Measurements from ENCODE around the gene PRDM12.

DNA sequence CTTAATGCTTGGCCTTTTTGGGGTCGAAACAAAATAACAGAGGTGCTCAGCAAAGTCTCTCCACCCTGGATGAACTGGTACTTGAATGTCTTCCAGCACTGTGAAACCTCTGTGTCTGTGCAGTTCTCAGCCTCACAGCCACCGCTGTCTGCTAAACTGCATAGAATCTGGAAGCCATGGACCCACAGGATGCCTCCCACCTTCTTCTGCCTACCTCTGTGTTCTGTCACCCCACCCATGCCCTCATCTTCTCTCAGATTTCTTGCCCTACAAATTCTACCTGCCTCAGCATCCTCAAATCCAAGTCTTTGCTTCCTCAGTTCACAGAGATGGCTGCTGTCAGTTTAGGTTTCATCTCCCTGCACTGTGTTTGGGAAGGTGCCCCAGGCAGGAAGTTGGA lies 64.8 kb downstream of the PRDM12 start:
- TF ChIP-seq, protein P1, sequence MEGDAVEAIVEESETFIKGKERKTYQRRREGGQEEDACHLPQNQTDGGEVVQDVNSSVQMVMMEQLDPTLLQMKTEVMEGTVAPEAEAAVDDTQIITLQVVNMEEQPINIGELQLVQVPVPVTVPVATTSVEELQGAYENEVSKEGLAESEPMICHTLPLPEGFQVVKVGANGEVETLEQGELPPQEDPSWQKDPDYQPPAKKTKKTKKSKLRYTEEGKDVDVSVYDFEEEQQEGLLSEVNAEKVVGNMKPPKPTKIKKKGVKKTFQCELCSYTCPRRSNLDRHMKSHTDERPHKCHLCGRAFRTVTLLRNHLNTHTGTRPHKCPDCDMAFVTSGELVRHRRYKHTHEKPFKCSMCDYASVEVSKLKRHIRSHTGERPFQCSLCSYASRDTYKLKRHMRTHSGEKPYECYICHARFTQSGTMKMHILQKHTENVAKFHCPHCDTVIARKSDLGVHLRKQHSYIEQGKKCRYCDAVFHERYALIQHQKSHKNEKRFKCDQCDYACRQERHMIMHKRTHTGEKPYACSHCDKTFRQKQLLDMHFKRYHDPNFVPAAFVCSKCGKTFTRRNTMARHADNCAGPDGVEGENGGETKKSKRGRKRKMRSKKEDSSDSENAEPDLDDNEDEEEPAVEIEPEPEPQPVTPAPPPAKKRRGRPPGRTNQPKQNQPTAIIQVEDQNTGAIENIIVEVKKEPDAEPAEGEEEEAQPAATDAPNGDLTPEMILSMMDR (conservative IDR thresholded peaks at IDR 0.05) = no peak
- no peak for TF ChIP-seq ZFX (IDR thresholded peaks at IDR 0.05)
